NCI-H526 (cell line): ENCODE data around the gene WDPCP.
"Not testable (repeated sequence)": the region's sequence is repeated elsewhere in the genome, so short reads cannot be mapped to it uniquely, and the experiment has no call there.

Source experiments
- DNase-seq, 2 experiments: peaks; one replicate each; lab custom pipeline; 2025; lab: John Stamatoyannopoulos, UW

Gene WDPCP

DNA sequence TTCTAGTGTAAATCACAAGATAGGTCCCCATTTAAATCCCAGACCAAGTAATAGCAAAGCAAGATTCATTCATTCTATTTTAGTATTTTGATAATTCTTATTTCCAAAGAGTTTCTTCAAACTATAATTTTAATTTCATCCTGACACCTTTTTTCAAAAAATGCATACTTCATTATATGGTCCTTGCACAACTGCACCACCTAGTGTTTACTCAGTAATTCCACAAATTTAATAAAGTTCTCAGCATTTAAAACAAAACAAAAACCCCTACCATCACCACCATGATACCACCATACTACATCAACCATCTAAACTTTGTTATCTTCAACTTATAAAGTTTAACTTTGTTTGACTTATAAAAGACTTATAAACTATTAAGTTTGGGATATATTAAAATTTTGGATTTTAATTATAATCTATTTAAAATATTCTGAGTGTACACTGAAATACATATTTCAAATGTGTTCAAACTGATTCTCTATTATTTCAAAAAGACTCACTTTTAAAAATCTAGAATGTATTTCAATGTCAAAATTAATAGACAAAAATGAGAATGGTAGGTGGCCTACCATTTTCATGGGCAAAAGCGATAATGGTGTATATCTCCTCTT is 44.2 kb downstream of the WDPCP start:
- peak in 1 of 2 experiments; percentile 33 for DNase-seq

DNA sequence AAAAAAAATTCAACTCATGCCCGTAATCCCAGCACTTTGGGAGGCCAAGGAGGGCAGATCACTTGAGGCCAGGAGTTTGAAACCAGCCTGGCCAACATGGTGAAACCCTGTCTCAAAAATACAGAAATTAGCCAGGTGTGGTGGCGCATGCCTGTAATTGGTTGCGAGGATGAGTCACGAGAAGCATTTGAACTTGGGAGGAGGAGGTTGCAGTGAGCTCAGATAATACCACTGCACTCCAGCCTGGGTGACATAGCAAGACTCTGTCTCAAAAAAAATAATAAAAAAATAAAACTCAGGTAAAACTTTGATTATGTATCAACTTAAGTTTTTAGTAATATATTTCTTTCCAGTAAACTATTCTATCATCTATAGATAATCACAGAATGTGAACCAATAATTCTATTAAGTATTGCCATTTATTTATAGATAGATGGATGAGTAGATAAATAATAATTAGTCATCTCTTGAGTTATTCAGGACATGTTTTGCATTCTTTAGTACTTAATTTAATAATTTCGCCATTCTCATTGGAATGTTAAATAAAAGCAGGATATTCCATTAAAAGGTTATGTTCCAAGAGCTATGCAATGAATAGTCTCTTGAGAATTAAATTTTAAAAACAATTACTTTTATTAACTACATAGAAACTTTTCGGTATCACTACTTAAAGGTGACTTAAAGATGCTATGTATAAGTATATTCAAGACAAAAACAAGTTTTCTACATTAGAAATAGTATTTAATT is 48.7 kb downstream of the WDPCP start:
- no peak for DNase-seq

DNA sequence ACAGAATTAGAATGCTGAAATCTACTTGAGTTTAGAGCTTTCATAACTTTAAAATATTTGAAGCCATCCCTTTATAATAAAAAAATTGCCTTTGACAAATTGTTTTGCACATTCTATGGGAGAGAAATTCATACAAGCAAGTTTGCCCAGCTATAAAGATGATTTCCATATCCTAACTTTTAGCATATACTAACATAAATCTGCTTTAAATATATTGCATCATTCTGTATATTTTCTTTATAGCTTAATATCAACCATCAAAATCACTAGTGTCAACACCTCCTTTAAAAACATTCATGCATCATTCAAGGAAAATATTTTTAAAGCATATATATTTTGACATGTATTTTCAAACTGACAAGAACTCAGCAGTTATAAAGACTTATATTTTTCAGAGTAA is 49.9 kb downstream of the WDPCP start:
- no peak for DNase-seq

DNA sequence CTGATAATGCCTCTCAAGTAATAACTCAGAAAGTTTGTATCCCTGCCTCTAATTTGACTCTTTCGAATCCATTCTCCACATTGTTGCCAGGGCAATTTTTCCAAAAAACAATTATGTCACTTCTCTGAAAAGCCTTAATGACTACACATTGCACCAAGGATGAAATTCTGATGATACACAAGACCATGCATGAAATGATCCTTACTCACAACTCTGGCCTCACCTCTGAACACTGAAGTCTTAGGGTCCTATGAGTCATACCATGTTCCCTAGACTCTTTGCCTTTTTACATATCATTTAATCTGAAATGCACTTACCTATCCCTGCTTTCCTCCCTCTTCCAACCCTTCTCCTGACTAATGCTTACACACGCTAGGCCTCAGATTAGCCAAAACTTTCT is 51.0 kb downstream of the WDPCP start:
- DNase-seq, result no peak

DNA sequence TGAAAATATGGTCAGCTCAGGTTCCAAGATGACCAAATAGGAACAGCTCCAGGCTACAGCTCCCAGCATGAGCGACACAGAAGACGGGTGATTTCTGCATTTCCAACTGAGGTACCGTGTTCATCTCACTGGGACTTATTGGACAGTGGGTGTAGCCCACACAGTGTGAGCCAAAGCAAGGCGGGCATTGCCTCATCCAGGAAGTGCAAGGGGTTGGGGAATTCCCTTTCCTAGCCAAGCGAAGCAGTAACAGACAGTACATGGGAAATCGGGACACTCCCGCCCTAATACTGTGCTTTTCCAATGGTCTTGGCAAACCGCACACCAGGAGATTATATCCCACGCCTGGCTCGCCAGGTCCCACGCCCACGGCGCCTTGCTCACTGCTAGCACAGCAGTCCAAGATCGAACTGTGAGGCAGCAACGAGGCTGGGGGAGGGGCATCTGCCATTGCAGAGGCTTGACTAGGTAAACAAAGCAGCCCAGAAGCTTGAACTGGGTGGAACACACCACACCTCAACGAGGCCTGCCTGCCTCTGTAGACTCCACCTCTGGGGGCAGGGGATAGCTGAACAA is 57.5 kb downstream of the WDPCP start:
- DNase-seq, result no peak

DNA sequence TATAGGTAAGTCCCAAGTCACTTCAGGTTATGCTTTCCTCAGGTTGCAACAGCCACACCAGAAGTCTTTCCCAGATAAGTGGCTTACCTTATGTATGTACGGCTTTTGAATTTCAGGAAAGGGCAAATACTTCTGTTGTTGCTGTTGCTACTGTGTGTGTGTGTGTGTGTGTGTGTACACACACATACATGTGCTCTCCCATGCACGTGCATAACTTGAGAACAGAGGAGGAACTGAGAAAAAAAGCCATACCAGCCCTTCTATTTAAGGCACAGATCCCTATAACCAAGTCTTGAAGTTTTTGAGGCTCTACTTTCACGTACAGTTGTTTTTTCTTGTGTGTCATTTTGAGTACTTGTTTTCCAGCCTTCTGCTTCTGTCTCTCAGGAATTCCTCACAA is 62.4 kb downstream of the WDPCP start:
- DNase-seq, result no peak

DNA sequence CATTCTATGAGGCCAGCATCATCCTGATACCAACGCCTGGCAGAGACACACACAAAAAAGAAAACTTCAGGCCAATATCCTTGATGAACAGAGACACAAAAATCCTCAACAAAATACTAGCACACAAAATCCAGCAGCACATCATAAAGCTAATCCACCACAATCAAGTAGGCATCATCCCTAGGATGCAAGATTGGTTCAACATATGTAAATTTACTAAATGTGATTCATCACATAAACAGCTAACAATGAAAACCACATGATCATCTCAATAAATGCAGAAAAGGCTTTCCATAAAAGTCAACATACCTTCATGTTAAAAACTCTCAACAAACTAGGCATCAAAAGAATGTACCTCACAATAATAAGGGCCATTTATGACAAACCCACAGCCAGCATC is 65.3 kb downstream of the WDPCP start:
- no peak for DNase-seq

DNA sequence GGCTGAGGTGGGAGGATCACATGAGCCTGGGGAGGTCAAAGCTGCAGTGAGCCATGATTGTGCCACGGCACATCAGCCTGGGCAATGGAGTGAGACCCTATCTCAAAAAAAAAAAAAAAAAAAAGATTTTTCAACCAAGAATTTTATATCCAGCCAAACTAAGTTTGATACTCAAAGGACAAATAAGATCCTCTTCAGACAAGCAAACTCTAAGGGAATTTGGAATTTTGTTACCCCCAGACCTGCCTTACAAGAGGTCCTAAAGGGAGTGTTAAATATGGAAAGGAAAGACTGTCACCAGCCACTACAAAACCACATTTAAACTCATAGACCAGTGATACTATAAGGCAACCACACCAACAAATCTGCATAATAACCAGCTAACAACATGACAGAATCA is 67.5 kb downstream of the WDPCP start:
- no peak for DNase-seq

DNA sequence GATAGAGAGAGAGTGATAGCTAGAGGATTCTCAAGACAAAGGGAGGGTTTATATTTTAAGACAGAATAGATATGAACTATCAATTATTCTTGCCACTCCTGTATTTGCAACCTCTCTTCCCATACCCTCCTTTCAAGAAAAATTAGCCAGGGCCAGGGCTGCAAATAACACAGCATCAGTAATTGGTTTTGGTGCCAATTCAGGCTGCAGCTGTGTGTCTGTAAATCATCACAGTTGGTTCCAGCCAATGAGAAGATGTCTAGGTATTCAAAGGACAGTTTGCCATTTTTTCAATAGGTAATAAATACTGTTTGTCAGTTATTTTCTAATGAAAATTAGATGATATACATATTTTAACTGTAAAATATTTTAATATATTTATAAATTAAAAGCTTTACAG is 73.5 kb downstream of the WDPCP start:
- DNase-seq, result no peak

DNA sequence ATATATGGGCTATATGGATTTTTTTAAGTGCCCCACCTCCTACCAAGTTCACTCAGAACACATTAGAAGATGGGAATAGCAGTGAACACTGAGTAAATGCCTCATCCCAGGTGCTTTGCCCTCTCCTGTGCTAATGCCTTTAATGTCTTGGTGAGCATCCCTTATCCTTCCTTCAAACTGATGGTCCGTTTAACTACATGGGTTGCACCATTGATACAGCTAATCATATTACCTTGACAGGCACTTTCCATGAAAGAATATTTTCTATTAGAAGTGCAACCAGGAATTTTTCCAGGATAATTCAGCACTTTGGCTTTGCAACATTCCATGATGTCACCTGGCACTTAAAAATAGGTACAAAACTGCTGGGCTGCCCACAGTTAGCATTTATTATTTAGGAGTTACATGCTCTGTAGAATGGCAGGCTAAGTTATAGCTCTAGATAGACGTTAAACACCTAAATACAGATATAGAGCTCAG is 74.0 kb downstream of the WDPCP start:
- no peak for DNase-seq

DNA sequence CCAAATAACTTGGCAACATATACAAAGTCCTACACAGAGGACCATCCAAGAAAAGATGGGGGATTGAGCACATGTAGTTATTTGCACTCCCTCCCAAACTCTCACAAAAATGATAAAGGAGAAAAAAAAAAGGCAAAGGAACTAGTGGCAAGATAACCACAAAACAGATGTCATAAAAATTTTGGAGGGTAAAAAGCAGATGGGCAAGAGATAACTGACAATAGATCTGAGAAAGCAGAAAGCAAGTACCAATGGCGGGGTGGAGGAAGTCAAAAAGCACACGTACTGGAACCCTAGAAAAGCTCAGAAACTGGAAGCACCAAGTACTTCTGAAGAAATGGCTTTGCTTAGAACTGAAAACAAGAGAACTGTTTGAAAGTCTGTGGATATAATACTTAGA is 82.0 kb downstream of the WDPCP start:
- no peak for DNase-seq

DNA sequence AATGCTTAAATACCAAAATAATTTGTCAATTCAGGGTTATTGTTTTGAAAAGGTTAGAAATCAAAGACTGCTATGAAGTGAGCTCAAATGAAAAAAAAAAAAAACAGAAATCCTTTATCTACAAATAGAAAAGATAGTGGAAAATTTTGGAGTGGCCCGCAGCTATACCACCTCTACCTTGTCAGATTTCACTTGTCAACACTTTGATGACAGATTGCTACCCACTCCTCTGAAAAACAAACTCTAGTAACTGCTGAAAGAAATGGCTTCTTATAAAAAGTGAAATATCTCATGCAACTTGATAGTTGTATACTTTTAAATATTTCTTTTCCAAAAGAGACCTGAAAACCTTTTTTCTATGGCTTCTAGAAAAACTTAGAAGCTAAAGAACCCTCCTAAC is 84.5 kb downstream of the WDPCP start:
- DNase-seq, result no peak

DNA sequence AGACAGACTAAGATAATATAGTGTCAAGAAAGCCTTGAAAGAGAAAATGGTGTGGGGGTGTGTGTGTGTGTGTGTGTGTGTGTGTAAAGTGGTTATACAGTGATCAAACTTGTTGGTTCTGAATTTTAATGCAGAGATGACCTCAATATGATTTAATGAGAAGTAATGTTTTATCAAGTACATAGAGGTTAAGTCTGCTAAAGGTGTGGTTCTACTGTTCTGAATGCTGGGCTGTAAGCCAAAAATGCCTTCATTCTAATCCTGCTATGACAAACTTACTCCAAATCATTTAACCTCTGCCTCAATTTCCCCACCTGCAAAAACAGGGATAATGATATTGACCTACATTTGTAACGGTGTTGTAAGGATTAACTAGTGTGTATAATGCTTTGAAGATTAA is 87.9 kb downstream of the WDPCP start:
- DNase-seq, result no peak

DNA sequence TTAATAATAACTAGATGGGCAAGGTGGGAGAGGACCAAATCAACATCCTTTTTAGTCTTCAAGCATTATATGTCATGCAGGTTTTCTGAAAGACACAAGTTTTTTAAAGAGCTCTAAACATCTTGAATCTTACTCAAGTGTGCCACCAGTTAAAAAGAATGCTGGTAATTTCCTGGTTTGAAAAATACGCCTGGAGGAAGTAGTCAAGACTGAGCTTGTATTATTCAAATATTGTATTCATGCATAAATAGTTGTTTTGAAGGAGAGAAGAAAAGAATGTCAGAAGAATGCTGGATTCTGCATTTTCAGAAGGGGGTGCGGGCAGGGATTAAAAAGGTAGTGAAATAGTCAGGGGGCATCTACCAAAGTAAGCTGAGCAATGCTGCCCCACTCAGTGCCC is 90.7 kb downstream of the WDPCP start:
- no peak for DNase-seq

DNA sequence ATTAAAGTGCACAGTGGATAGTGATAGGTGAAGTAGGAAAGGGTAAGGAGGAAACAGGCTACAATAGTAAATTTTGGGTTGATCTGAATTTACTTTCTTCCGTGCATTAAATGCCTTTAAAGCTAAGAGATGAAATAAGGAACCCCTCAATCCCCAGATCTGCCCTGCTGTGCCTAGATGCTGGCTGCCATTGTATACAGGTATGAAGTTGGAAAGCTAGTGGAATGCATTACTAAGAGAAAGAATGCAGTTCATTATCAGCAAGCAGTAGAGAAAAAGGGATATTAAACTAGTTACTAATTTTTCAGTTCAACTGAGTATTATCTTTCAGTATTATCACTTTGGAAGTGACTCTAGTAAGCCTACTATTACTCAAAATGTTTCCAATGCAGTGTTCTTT is 93.3 kb downstream of the WDPCP start:
- DNase-seq, result peak in 1 of 2 experiments; percentile 31

DNA sequence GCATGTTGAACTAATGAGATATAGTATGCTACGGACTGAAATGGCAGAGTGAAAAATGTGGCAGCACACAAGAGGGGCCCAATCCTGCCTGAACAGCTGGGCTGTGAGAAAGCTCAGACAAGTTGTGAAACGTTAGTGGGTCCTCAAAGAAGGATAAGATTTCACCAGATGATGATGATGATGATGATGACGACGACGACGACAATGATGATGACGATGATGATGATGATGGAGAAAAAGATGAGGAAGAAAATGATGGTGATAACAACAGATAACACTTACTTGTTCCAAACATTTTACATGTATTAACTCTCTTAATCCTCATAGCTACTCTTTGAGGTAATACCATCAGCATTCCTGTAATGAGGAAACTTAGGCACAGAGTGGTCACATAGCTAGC is 94.2 kb downstream of the WDPCP start:
- DNase-seq, result no peak

DNA sequence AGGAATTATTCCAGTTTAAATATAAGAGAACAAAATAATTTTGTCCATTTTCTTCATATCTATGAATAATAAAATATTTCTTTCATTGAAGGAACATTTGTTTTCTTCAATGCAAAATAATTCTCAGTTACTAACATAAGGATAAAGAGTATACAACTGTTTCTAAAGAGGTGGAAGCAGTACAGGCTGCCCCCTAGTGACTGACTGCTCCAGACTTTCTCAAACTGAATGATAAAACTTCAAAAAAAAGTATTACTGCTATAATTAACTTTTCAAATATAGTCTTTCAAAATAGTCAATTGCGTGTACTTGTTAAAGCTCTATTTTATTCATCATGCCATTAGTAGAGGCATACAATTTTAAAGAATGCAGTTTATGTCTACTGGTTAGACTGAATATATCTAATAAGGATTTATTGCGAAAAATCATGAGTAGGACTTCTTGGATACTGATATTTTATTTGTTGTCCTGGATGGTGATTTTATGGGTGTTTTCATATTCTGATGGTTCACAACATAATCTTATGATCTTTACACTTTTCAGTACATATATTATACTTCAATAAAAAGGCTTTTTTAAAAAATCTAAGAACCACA is 100.1 kb downstream of the WDPCP start:
- peak; percentile 22 to 51 for DNase-seq

DNA sequence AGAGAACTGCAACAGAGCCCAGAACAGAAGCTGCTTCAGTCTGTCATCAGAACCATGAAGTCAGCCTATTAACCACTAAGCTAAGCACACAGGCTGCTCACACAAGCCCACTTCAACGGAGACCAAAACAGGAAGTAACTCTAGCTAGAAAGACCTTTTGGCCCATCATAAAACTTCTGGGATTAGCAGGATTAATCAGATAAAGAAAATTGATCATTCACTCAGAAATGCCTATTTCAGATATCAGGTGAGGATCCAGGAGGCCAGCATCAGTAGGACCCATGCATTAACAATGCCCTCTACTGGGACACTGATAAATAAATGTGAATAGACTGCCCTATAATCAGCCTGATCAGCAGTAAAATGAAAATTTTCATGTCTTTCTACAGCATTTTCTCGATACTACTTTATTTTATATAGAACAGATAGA is 101.4 kb downstream of the WDPCP start:
- peak in 1 of 2 experiments; percentile 32 for DNase-seq

DNA sequence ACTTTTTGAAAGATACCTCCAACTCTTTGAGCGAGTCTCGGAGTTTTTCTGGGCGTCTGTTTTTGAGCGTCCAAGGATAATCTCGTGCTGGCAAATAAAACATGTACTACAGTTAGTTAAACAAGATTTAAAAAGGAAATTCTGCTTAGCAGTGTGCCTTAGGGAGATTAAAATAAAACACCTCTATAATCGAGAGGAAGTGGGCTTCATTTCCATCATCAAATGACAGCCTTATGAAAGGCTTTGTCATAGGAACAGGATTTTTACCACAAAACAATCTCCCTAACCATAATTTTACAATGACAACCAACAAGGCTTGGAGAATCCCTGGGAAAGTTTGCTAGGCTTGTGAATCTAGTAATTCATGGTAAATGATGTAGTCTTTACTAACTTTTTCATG is 103.4 kb downstream of the WDPCP start:
- DNase-seq, result no peak

DNA sequence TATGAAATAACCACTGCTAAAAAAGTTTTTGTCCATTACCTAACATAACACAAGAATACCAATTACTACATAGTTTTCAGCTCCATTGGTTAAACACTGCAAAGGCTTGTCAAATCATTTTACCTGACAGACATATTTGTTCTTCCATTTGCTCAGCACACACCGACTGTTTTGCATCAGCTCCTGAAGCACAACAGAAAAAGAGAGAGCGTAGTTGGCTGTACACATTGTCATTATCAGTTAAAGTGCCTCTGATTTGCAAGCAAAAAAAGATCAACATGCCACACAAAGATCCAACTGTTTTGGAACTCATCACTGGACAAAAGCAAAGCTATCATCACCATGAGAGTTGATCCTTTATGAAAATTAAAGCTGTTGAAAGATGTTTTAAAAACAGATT is 103.8 kb downstream of the WDPCP start:
- peak; percentile 91 to 95 for DNase-seq

DNA sequence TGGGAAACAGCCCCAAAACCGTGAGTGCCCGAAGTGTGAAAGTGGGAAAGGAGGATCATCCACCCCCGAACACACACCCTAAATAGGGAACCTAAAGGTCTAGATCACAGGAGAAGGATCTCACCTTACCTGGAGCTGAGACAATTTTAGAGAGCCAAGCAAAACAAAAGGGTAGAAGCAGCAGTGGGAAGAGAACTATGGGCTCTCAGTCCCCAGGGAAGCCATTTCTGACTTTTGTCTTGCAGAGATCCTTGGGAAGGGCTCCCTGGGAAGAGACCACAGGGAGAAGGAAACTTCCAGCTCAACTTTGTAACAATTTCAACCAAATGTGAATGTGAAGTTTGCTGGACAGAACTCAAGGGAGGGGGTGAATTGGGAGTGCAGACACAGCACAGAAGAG is 110.6 kb downstream of the WDPCP start:
- DNase-seq, result no peak

DNA sequence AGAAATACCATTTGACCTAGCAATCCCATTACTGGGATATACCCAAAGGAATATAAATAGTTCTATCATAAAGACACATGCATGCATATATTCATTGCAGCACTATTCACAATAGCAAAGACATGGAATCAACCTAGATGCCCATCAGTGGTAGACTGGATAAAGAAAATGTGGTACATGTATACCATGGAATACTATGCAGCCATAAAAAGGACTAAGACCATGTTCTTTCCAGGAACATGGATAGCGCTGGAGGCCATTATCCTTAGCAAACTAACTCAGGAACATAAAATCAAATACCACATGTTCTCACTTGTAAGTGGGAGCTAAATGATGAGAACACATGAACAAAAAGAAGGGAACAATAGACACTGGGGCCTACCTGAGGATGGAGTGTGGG is 119.0 kb downstream of the WDPCP start:
- not testable (repeated sequence) for DNase-seq

DNA sequence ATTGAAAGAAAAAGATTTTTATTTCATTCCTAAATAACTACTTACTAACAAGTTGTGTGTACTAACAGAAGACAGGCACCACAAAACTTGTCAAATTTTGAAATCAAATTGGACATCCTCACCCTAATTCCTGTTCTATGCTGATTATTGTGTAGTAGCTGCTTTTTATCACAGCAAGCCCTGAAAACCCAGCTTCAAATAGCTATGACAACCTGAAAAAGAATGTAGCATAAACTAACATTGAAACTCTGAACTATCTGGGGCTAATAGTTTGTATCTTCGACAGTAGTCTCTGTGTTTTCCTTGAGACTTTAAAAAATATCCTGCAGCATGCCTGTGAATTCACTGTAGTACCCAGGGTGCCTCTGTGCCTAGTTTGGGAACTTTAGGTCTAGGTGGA is 122.6 kb downstream of the WDPCP start:
- no peak for DNase-seq
